CD4-positive, CD25-positive, alpha-beta regulatory T cell (primary cell): ENCODE results near the gene C19orf73. TPM values are rescaled to one million over a fixed set of nuclear protein-coding genes. Genes with fewer than 3 reads are reported as not detected.

Experiments
- ATAC-seq, 2 donors: fragments of 150-1000 bp; cut with Tn5 transposase; one replicate each; pipeline ENCODE4 v1.10.0; 2021; ENCODE audit warnings: low read depth in 2 of 2, moderate number of reproducible peaks in 2 of 2, moderate library complexity in 1 of 2
- DNase-seq, 3 donors: peaks; one replicate each; pipeline versions ENCODE4 v3.0.0 to v3.0.0-alpha.2; 2012 to 2022; ENCODE audit warnings: mixed read lengths in 1 of 3
- H3K27ac ChIP-seq: one replicate; pipeline ENCODE4 v1.7.0; 2013; ENCODE audit warnings: mild to moderate bottlenecking, low read length; ENCODE audit not compliant: insufficient read depth, poor library complexity, severe bottlenecking
- H3K27me3 ChIP-seq: one replicate; pipeline ENCODE4 v1.7.0; 2013; ENCODE audit warnings: low read length; ENCODE audit not compliant: control insufficient read depth, insufficient read depth
- H3K36me3 ChIP-seq: one replicate; pipeline ENCODE4 v1.7.0; 2013; ENCODE audit warnings: mild to moderate bottlenecking, low read length, moderate library complexity; ENCODE audit not compliant: control insufficient read depth, insufficient read depth
- H3K4me1 ChIP-seq: 2 replicates; pipeline ENCODE4 v1.7.0; 2013; ENCODE audit warnings: mild to moderate bottlenecking, low read length; ENCODE audit not compliant: insufficient read depth, control insufficient read depth, poor library complexity, severe bottlenecking
- H3K4me3 ChIP-seq: one replicate; pipeline ENCODE4 v1.7.0; 2013; ENCODE audit warnings: low read depth, mild to moderate bottlenecking, low read length, moderate library complexity
- H3K9me3 ChIP-seq, 2 experiments: 1 replicate in 1 of 2; 2 replicates in 1 of 2; pipeline ENCODE4 v1.7.0; 2013; ENCODE audit warnings: low read length in 2 of 2, mild to moderate bottlenecking in 1 of 2, moderate library complexity in 1 of 2; ENCODE audit not compliant: control insufficient read depth in 2 of 2
- H3K27ac Mint-ChIP-seq, 3 donors: one replicate each; pipeline ENCODE4 v1.8.0; 2020 to 2022; ENCODE audit warnings: mild to moderate bottlenecking in 3 of 3, mixed read lengths in 3 of 3, moderate library complexity in 2 of 3
- H3K27me3 Mint-ChIP-seq: one replicate; pipeline ENCODE4 v1.8.0; 2022; ENCODE audit warnings: mild to moderate bottlenecking, mixed read lengths
- H3K36me3 Mint-ChIP-seq: one replicate; pipeline ENCODE4 v1.8.0; 2020; ENCODE audit warnings: mixed read lengths
- H3K4me1 Mint-ChIP-seq, 4 donors: one replicate each; pipeline ENCODE4 v1.8.0; 2020 to 2022; ENCODE audit warnings: mixed read lengths in 4 of 4, mild to moderate bottlenecking in 1 of 4
- H3K4me3 Mint-ChIP-seq, 4 donors: one replicate each; pipeline ENCODE4 v1.8.0; 2020 to 2022; ENCODE audit warnings: mild to moderate bottlenecking in 4 of 4, mixed read lengths in 4 of 4, moderate library complexity in 3 of 4
- H3K9me3 Mint-ChIP-seq, 7 donors: one replicate each; pipeline ENCODE4 v1.8.0; 2020 to 2022; ENCODE audit warnings: mixed read lengths in 7 of 7, mild to moderate bottlenecking in 3 of 7, moderate library complexity in 2 of 7
- polyA plus RNA-seq, 4 donors: library from polyadenylated mRNA; unstranded; fragments of 300-500 nt; fragmentation: Illumina TruSeq; gene quantifications; one replicate each; pipeline ENCODE4 v1.2.3, GENCODE V29; 2021
- total RNA-seq: library from RNA; stranded (reverse); gene quantifications from one replicate; pipeline ENCODE4 v1.2.3, GENCODE V29; 2022

The C19orf73 gene
- total and polyA plus RNA-seq, 5 donors from 2014 or later: 1.1 to 3.7 (median 1.7) TPM

GRCh38 chr19:49151267-49152118 is 32.5 kb upstream of the C19orf73 start:
- Mint-ChIP-seq H3K27me3 (peaks cover 86% of the 10 kb centered on the region), H3K4me3 (peak overlapping the region; percentile 56 to 79 (median 66)), H3K27ac (no peak overlapping the region), H3K4me1 (peaks cover 0 to 43% (median 19%) of the 10 kb centered on the region in 4 donors), H3K9me3 (peaks cover 0 to 9% (median 5%) of the 10 kb centered on the region in 7 donors), H3K36me3 (no peaks in the 10 kb centered on the region)
- peak overlapping the region; percentile 1 for H3K4me3 ChIP-seq
- DNase-seq (peak in 1 of 3 donors; percentile 32), ATAC-seq (no peak)
- H3K9me3 ChIP-seq: peaks cover 0 to 12% of the 10 kb centered on the region in 2 experiments
- peaks cover 31% of the 10 kb centered on the region for H3K4me1 ChIP-seq
- no peak overlapping the region for H3K27ac ChIP-seq
- no peaks in the 10 kb centered on the region for H3K36me3 ChIP-seq
- peaks cover 20% of the 10 kb centered on the region for H3K27me3 ChIP-seq

DNA sequence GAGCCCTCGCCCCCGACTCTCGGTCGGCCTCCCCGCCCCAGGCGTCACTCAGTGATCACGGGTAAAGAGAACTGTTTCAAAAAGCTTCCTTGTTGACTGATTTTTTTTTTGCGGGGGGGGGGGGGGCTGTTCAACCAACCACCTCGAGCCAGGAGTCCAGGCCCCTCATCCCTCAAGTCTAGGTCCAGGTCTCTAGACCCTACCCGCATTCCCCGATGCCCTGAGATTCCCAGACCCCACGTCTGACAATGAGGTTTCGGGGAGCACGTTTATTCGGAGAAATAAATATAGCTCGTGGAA is 32.0 kb upstream of the C19orf73 start:
- Histone ChIP-seq H3K27ac (no peak overlapping the region), H3K4me3 (no peak overlapping the region), H3K9me3 (peaks cover 0 to 12% of the 10 kb centered on the region in 2 experiments), H3K27me3 (peaks cover 20% of the 10 kb centered on the region), H3K4me1 (peaks cover 35% of the 10 kb centered on the region), H3K36me3 (no peaks in the 10 kb centered on the region)
- Mint-ChIP-seq H3K4me1 (peaks cover 0 to 49% (median 19%) of the 10 kb centered on the region in 4 donors), H3K27ac (no peak overlapping the region), H3K27me3 (peaks cover 88% of the 10 kb centered on the region), H3K36me3 (no peaks in the 10 kb centered on the region), H3K9me3 (peaks cover 0 to 9% (median 5%) of the 10 kb centered on the region in 7 donors), H3K4me3 (peak overlapping the region; percentile 52 to 79 (median 66))
- no peak for ATAC-seq
- no peak for DNase-seq

DNA sequence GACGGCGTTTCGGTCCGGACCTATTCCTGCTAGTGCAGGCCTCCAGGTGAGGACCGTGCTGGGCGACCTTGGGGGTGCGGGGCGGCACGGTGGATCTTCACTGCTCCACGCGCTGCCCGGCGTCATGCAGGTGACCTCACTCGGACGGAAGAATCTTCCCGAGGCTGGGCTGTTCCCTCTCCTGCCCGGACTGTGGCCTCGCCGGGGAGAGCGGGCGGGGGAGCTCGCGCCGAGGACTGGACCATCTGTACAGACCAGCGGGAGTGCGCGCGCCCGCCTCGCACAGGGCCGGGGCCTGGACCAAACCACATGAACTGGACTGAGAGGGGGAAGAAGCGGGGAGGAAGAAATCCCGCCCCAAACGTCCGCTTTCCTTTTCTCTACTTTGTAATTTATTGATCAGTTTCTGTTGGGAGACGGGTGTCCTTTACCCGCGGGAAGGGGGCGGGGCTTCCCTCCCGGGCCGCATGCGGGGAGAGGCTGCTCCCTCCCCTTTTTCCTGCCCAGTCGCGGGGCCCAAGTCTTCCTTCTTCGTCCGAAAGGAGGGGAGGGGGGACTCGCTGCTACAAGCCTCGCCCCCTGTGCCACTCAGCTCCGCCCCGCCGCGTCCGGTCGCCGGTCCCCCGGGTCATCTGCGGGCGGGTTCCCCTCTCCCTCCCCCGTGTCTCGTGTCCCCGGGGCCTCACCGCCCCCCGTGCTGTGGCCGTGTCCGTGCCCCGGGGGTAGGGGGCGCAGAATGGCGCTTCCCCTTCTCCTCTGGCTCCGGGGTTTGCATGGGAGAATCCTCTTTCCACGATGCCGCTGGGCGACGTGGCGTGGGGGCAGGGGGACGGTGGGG is 31.4 kb upstream of the C19orf73 start:
- Mint-ChIP-seq H3K4me3 (peak overlapping the region; percentile 48 to 82 (median 77)), H3K9me3 (peaks cover 0 to 9% (median 5%) of the 10 kb centered on the region in 7 donors), H3K36me3 (peaks cover 3% of the 10 kb centered on the region), H3K27ac (no peak overlapping the region), H3K4me1 (peaks cover 0 to 53% (median 24%) of the 10 kb centered on the region in 4 donors), H3K27me3 (peaks cover 91% of the 10 kb centered on the region)
- DNase-seq: peak in 2 of 3 donors; percentile 35 to 44
- Histone ChIP-seq H3K27ac (no peak overlapping the region), H3K4me1 (peaks cover 41% of the 10 kb centered on the region), H3K9me3 (peaks cover 0 to 12% of the 10 kb centered on the region in 2 experiments), H3K27me3 (peaks cover 20% of the 10 kb centered on the region), H3K4me3 (peak overlapping the region; percentile 48), H3K36me3 (no peaks in the 10 kb centered on the region)
- ATAC-seq: no peak

GRCh38 chr19:49149652-49150105 is 30.7 kb upstream of the C19orf73 start:
- Histone ChIP-seq H3K27me3 (peaks cover 20% of the 10 kb centered on the region), H3K27ac (no peak overlapping the region), H3K36me3 (no peaks in the 10 kb centered on the region), H3K4me3 (peak overlapping the region; percentile 32), H3K9me3 (peaks cover 0 to 12% of the 10 kb centered on the region in 2 experiments), H3K4me1 (peaks cover 41% of the 10 kb centered on the region)
- peaks cover 3% of the 10 kb centered on the region for H3K36me3 Mint-ChIP-seq
- peaks cover 0 to 53% (median 25%) of the 10 kb centered on the region in 4 donors for H3K4me1 Mint-ChIP-seq
- peak overlapping the region; percentile 48 to 82 (median 77) for H3K4me3 Mint-ChIP-seq
- peaks cover 92% of the 10 kb centered on the region for H3K27me3 Mint-ChIP-seq
- H3K9me3 Mint-ChIP-seq: peaks cover 0 to 7% (median 5%) of the 10 kb centered on the region in 7 donors
- no peak for DNase-seq
- no peak overlapping the region for H3K27ac Mint-ChIP-seq
- ATAC-seq: no peak

- H3K4me1 Mint-ChIP-seq: peaks cover 0 to 53% (median 25%) of the 10 kb centered on the region in 4 donors
- H3K4me3 Mint-ChIP-seq: peak overlapping the region; percentile 72 to 89 (median 79)
- DNase-seq: peak; percentile 60 to 70 (median 69)
- H3K27ac Mint-ChIP-seq: peak overlapping the region in 1 of 3 donors; percentile 65
- peaks cover 0 to 12% of the 10 kb centered on the region in 2 experiments for H3K9me3 ChIP-seq
- H3K27ac ChIP-seq: no peak overlapping the region
- H3K4me1 ChIP-seq: peaks cover 41% of the 10 kb centered on the region
- peaks cover 89% of the 10 kb centered on the region for H3K27me3 Mint-ChIP-seq
- H3K9me3 Mint-ChIP-seq: peaks cover 0 to 7% (median 2%) of the 10 kb centered on the region in 7 donors
- peak overlapping the region; percentile 32 for H3K4me3 ChIP-seq
- H3K36me3 ChIP-seq: no peaks in the 10 kb centered on the region
- peaks cover 3% of the 10 kb centered on the region for H3K36me3 Mint-ChIP-seq
- peaks cover 20% of the 10 kb centered on the region for H3K27me3 ChIP-seq
- peak; percentile 41 to 47 for ATAC-seq
Observed at GRCh38 chr19:49148784-49149651, 30.1 kb upstream of the C19orf73 start.

GRCh38 chr19:49148044-49148682 is 29.2 kb upstream of the C19orf73 start:
- DNase-seq: no peak
- Histone ChIP-seq H3K4me1 (peaks cover 41% of the 10 kb centered on the region), H3K36me3 (no peaks in the 10 kb centered on the region), H3K9me3 (peaks cover 0 to 12% of the 10 kb centered on the region in 2 experiments), H3K27ac (no peak overlapping the region), H3K27me3 (peaks cover 20% of the 10 kb centered on the region), H3K4me3 (no peak overlapping the region)
- H3K4me3 Mint-ChIP-seq: peak overlapping the region; percentile 13 to 89 (median 72)
- ATAC-seq: no peak
- peaks cover 3% of the 10 kb centered on the region for H3K36me3 Mint-ChIP-seq
- peaks cover 0 to 4% (median 0%) of the 10 kb centered on the region in 7 donors for H3K9me3 Mint-ChIP-seq
- peaks cover 0 to 50% (median 24%) of the 10 kb centered on the region in 4 donors for H3K4me1 Mint-ChIP-seq
- H3K27ac Mint-ChIP-seq: no peak overlapping the region
- peaks cover 83% of the 10 kb centered on the region for H3K27me3 Mint-ChIP-seq
